ENCODE data around the gene ZNG1A.
A peak's percentile ranks its signal among the peaks of the same experiment; 100 is the strongest.
"Not testable (repeated sequence)": the region's sequence is repeated elsewhere in the genome, so short reads cannot be mapped to it uniquely, and the experiment has no call there.

Gene ZNG1A

DNA sequence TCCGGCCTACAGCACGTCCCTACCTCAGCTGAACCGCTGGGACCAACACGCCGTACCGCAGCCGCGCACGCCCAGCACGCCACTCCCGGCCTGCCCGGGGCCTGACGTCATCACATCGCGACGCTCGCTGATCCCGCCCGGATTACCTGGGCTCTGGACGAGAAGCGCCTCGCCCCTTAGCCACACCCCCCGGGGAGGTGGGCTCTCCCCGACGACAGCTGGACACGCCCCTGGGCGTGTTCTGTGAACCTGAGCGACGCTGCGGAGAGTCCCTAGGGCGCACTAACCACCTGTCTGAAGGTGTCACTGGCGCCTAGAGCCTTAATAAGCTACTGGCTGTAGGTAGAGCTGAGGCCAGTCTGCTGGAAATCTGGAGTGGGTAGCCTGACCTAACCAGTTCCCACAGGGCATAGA is at the start of gene ZNG1A:
Gene ZNG1A, minus strand, starts transcription at position 87 of the 414 bp plus-strand sequence. CDS start 87 bp downstream, outside the sequence.
- peak; percentile 96 for DNase-seq

DNA sequence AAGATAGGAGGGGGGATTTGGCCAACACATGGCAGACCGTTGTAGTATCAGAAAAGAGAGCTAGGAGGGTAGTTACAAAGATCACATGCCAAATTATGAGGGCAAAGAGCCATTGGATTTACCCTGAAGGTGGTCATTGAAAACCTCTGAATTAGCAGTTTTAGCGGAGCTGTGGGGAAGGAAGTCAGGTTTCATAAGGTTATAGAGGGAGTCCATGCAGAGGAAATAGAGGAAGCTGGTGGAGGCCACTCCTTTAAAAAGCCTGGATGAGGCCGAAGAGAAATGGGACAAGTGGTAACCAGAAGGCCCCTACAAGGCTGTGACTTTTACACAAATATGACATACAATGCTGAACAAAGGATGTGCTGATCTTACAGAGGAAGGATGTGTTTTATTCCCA is 49.0 kb upstream of the ZNG1A start:
- DNase-seq = no peak

DNA sequence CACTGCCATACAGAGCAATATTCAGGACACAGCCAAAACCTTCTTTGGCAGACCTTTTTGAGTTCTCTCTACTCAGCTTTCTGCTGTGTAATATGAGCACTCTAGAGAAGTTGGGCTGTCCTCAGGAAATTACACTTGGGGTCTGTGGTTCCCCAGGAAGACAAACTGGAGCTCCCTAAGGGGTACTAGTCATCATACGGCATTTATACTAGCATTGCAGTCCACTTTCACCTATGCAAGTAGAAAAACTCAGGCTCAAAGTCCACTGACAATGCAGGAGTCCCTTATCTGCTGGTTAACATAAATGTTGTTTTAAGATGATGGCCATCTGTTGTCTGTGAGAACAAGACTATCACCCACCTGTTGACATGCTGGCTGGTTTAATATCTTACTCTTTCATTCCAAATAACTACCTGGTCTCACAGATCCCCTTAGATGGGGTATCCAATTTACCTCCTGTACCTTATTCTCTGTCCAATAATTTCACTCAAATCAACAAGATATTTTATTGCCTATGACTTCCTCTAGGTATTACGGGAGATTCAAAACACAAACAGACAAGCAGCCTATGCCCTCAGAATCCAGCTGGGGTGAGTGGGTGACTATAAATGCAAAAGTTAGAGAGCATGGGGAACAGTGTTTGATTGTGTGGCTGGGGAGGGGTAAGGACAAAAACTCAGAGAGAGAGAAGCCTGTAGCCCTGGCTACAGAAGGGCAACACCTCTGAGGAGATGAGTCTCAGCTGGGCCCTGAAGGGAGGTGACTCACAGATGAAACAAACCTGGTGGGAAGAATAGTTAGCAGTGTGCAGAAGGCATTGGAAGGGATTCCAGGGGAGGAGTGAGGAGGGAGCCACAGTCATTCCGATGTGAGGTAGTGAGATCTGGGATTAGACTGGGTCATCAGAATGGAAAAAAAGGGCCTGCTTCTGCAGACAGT is 46.0 kb upstream of the ZNG1A start:
- no peak for DNase-seq

- DNase-seq = no peak
Measured at GRCh38 chr9:224026-224425, 45.2 kb upstream of the ZNG1A start.

- DNase-seq = no peak
Measured at GRCh38 chr9:223152-223551, 44.3 kb upstream of the ZNG1A start.

DNA sequence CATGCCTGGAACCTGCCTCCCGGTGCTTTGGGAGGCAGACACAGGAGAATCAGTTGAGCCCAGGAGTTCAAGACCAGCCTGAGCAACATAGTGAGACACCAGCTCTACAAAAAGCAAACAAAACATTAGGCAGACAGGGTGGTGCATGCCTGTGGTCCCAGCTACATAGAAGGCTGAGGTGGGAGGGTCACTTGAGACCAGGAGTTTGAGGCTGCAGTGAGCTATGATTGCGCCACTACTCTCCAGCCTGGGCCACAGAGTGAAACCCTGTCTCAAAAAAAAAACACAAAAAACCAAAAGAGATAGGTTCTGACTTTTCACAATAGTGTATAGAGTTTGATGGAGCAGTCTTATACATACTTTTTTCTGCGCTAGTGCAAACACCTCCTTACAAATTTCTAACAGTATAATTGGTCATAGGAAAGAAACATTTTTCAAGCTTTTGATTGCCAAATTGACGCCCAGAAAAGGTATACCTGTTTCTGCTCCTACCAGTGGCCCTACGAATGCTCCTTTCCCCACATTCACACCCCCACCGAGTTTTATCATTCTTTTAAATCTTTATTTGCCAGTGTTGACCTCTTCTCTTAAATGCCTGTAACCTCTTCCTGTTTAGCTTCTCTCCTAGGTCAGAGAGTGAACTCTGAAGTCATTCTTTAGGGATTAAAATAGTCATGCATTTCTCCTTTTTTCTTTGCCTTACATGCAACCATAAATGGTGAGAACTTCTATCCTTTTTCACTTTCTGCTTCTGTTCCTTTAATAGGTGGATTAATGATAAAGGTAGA is 43.3 kb upstream of the ZNG1A start:
- no peak for DNase-seq

DNA sequence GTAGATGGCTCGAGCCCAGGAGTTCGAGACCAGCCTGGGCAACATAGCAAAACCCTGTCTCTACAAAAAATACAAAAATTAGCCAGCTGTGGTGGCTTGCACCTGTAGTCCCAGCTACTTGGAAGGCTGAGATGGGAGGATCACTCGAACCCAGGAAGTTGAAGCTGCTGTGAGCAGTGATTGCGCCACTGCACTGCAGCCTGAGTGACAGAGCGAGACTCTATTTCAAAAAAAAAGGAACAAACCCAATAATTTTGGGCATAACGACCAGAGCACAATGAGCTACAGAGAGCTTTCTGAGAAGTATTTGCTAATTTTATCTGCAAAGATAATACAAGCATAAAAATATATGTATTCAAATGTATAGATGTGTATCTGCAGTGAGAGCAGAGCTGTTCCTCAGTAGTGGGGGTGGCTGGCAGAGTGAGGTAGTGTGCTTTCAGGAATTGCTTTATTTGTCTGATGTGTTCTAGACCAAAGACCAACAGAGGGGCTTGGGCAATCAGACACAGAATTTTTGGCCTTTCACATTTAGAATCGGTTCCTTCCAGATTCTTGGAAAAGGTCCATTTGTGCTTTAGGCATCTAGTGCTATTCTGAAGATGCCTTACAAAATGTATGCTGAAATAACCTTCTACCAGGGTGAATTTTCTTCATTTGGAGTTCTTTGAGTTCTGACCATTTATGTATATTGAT is 41.0 kb upstream of the ZNG1A start:
- no peak for DNase-seq

DNA sequence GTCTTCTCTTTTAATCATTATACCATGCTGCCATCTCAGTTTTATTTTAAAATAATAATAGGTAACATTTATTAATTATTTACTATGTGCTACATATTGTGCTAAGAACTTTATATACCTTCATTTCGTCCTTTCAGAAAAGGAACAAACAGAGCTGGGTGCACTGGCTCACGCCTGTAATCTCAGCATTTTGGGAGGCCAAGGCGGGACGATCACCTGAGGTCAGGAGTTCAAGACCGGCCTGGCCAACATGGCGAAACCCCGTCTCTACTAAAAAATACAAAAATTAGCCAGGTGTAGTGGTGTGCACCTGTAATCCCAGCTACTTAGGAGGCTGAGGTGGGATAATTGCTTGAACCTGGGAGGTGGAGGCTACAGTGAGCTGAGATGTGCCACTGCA is 40.2 kb upstream of the ZNG1A start:
- not testable (repeated sequence) for DNase-seq

DNA sequence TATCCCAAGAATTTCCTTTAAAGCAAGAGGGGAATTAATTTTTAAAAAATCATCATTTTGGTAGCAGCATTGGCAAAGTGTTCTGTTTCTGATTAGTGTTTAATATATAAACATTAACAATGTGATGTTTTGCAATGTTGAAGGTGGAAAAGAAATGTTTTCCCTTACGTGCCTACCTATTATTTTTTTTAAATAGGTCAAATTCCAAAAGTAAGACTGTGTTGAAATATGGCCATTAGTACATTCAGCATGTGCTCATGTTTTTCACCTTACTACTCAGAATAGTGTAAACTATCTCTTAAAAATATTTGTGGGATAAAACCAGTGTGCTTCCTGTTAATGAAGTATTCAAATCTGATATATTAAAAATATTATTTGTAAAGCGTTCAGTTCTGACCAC is 39.1 kb upstream of the ZNG1A start:
- no peak for DNase-seq

GRCh38 chr9:216866-217265 is 38.0 kb upstream of the ZNG1A start:
- DNase-seq = no peak

DNA sequence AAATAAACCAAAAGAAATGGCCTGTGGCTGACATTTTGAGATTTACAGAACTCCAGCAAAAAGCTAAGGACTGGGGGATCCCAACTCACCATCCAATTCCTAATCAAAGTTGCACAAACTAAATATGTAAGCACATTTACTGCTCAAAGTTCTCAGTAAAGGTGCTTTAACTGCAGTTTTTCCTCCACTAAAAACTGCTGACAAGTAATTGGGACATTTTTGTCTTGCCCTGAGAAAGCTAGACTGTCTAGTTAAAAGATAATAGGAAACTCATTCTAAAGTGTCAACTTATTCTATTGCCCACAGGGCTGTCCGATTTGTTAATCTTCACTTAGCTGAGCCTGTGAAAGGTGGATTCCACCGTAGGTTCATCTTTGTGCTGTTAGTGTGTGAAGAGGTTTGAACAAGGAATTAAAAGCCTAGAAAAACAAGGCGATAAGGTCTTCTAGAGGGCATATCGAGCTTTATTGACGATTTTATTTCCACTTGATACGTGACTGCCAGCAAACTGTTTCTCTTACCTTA is 36.8 kb upstream of the ZNG1A start:
- DNase-seq = no peak

DNA sequence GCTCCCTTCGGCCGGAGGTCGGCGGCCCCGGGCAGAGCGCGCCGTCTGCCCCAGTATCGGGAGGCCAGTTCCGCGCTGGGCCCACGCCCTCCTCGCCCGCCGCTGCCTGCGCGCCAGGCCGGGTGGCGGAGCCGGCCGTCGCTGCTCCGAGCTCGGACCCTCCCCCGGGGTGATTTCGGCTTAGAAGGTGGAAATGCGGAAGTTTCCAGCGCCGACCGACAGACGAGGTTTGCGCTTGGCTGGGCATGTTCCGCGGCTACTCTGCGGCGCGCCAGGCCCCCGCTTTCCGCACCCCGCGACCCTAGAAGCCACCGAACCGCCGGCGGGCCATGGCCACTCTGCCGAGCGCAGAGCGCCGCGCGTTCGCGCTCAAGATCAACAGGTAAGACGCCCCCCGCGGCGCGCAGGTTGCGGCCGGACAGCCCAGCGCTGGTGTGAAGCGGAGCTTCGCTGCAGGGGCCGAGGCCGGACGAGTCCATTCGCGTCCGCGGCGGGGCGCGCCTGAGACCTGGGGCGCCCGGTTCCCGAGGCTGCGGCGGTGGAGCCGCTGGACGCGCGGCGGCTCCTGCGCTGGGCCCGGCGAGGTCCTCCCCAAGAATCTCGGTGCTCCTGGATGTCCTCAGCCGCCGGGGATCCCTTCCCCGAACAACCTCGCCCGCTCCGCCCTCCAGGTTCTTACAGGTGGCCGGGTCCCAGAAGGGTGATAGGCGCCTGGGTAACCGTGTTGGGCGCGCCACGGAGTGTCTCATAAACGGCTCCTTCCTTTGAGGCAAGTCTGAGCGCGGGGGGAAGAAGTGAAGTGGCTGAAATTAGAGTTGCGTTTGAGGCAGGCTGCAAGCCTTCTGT is 36.0 kb upstream of the ZNG1A start, which contains the start of gene DOCK8:
Gene DOCK8, plus strand, starts transcription at position 218 of the 846 bp plus-strand sequence. Its CDS starts 112 bp downstream, at position 330.
- peak; percentile 78 for DNase-seq

- no peak for DNase-seq
Measured at GRCh38 chr9:214351-214647, 35.4 kb upstream of the ZNG1A start.

DNA sequence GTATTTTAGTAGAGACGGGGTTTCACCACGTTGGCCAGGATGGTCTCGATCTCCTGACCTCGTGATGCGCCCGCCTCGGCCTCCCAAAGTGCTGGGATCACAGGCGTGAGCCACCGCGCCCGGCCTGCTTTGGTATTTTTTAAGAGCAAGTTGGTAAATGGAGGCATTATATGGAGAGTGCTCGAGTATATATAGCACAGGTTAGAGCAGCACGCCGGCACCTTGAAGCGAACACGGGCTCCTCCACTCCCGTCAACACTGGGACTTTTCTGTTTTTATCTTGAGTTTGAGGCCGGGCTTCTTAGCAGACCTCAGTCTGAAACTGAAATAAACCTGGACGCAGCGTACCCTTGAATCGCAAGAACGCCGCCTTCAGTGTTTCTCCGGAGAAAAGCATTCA is 35.0 kb upstream of the ZNG1A start:
- not testable (repeated sequence) for DNase-seq

GRCh38 chr9:212297-212696 is 33.4 kb upstream of the ZNG1A start:
- DNase-seq = no peak

DNA sequence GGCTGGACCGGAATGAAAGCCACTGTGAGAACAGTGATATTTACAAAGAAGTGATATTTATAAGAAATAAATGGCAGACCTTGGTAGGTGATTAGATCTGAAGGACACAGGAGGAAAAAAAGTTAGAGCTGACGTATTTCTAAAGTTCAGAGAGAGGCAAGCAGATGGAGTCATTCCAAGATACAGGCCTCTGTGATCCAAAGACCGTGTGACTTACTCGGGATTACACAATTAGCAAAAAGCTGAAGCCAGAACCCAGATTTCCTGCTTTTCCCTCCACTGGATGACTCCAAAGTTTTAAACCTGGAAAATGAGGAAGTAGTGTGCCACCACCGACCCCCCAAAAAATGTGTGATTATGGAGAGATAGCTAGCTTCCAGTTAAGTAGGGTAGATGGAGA is 32.7 kb upstream of the ZNG1A start:
- no peak for DNase-seq

GRCh38 chr9:211036-211435 is 32.2 kb upstream of the ZNG1A start:
- DNase-seq = no peak

GRCh38 chr9:209143-209758 is 30.4 kb upstream of the ZNG1A start:
- no peak for DNase-seq

- no peak for DNase-seq
Measured at GRCh38 chr9:206481-206880, 27.6 kb upstream of the ZNG1A start.

DNA sequence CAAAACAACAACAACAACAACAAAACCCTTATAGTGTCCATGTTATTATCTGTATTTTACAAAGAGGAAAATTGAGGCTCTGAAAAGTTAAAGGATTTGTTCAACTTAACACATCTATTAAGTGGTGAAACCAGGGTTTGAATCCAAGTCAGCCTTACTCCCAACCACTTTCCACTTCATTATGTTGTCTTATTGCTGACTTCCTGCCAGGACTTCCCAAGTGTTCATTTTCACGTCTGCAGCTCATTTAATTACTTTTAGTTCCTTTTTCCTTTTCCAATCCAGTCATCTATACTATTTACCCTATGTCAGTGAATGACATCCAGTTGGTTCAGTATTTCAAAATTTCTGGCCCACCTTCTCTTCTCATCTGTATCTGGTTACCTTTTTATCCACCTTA is 20.7 kb upstream of the ZNG1A start:
- DNase-seq = not testable (repeated sequence)

GRCh38 chr9:178140-178825 is 573 bp downstream of the ZNG1A start:
- peak; percentile 16 for DNase-seq
